DOHH2 (cell line): ENCODE results near the gene UBE2E1.

Source experiments
- H3F3A ChIP-seq: fragments of 200-600 bp; sonication (generic), shearing (Covaris generic); 2 replicates; pipeline ENCODE4 v1.6.0; 2016; ENCODE audit warnings: antibody characterized with exemption, mild to moderate bottlenecking; ENCODE audit not compliant: control insufficient read depth, insufficient read depth
- H3K27ac ChIP-seq: fragments of 200-600 bp; sonication (generic); 2 replicates; pipeline ENCODE4 v1.5.1; 2014; ENCODE audit warnings: low read depth, mild to moderate bottlenecking, low read length, moderate library complexity
- H3K27me3 ChIP-seq: fragments of 200-600 bp; sonication (generic); 2 replicates; pipeline ENCODE4 v1.6.1; 2014; ENCODE audit warnings: mild to moderate bottlenecking, low read length, mixed read lengths; ENCODE audit not compliant: control insufficient read depth
- H3K36me3 ChIP-seq: fragments of 200-600 bp; sonication (generic); 2 replicates; pipeline ENCODE4 v1.6.1; 2014; ENCODE audit warnings: mild to moderate bottlenecking, low read length, moderate library complexity, mixed read lengths; ENCODE audit not compliant: control insufficient read depth
- H3K4me1 ChIP-seq: fragments of 200-600 bp; sonication (generic); 2 replicates; pipeline ENCODE4 v1.6.1; 2014; ENCODE audit warnings: mild to moderate bottlenecking, low read length, mixed read lengths; ENCODE audit not compliant: control insufficient read depth
- H3K4me2 ChIP-seq: fragments of 200-600 bp; sonication (generic); 2 replicates; pipeline ENCODE4 v1.6.0; 2014; ENCODE audit warnings: mild to moderate bottlenecking, low read length, moderate library complexity
- H3K4me3 ChIP-seq: fragments of 200-600 bp; sonication (generic); 2 replicates; pipeline ENCODE4 v1.5.1; 2014; ENCODE audit warnings: mild to moderate bottlenecking, low read length, mixed read lengths
- H3K79me2 ChIP-seq: fragments of 200-600 bp; sonication (generic); 2 replicates; pipeline ENCODE4 v1.6.1; 2014; ENCODE audit warnings: mild to moderate bottlenecking, low read length, mixed read lengths; ENCODE audit not compliant: control insufficient read depth
- H3K9me2 ChIP-seq: fragments of 200-600 bp; sonication (generic); replicated peaks from 2 replicates; pipeline ENCODE4 v1.6.1; 2014; ENCODE audit warnings: mild to moderate bottlenecking, low read length, mixed read lengths; ENCODE audit not compliant: control insufficient read depth
- H3K9me3 ChIP-seq: fragments of 200-600 bp; sonication (generic); 2 replicates; pipeline ENCODE4 v1.6.1; 2014; ENCODE audit warnings: antibody characterized with exemption, low read length, mixed read lengths; ENCODE audit not compliant: control insufficient read depth, insufficient read depth
- H4K20me1 ChIP-seq: fragments of 200-600 bp; sonication (generic); 2 replicates; pipeline ENCODE4 v1.6.0; 2014; ENCODE audit warnings: low read depth, mild to moderate bottlenecking, antibody characterized with exemption, low read length, moderate library complexity; ENCODE audit not compliant: control insufficient read depth, insufficient read depth
- EZH2phosphoT487 ChIP-seq: fragments of 200-600 bp; sonication (generic); IDR thresholded peaks from 2 replicates; pipeline ENCODE4 v1.6.1; 2017; ENCODE audit warnings: borderline replicate concordance, mild to moderate bottlenecking, antibody characterized with exemption, low read length, moderate library complexity, mixed read lengths
- TF ChIP-seq, protein P1 (sequence below): fragments of 200-600 bp; sonication (generic); IDR thresholded peaks from one replicate; pipeline ENCODE4 v1.5.1; 2014; ENCODE audit warnings: antibody characterized with exemption, mild to moderate bottlenecking, low read depth, low read length; ENCODE audit not compliant: poor library complexity, severe bottlenecking

Gene UBE2E1

DNA sequence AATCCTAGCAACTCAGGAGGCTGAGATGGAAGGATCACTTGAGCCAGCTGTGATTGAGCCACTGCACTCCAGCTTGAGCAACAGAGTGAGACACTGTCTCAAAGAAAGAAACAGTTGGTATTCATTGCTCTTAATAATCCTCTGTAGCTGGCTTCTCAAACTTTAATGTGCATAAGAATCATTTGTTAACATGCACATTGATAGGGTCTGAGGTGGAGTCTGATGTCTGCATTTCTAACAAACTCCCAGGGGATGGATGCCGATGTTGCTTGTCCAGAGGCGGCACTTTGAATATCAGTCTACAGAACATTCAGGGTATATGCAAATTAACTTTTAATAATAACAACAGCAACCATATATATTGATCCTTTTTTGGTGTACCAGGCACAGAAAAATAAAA lies 71.2 kb downstream of the UBE2E1 start:
- peaks cover 4% of the 10 kb centered on the region for H3K4me1 ChIP-seq
- no peak overlapping the region for H3K4me2 ChIP-seq
- H3F3A ChIP-seq = no peaks in the 10 kb centered on the region
- H3K4me3 ChIP-seq = no peak overlapping the region
- H3K79me2 ChIP-seq = peaks cover 15% of the 10 kb centered on the region
- TF ChIP-seq EZH2phosphoT487 = no peak
- TF ChIP-seq, protein P1, sequence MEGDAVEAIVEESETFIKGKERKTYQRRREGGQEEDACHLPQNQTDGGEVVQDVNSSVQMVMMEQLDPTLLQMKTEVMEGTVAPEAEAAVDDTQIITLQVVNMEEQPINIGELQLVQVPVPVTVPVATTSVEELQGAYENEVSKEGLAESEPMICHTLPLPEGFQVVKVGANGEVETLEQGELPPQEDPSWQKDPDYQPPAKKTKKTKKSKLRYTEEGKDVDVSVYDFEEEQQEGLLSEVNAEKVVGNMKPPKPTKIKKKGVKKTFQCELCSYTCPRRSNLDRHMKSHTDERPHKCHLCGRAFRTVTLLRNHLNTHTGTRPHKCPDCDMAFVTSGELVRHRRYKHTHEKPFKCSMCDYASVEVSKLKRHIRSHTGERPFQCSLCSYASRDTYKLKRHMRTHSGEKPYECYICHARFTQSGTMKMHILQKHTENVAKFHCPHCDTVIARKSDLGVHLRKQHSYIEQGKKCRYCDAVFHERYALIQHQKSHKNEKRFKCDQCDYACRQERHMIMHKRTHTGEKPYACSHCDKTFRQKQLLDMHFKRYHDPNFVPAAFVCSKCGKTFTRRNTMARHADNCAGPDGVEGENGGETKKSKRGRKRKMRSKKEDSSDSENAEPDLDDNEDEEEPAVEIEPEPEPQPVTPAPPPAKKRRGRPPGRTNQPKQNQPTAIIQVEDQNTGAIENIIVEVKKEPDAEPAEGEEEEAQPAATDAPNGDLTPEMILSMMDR = no peak
- H4K20me1 ChIP-seq = peaks cover 4% of the 10 kb centered on the region; the same call in 1 of the 2 replicates
- no peaks in the 10 kb centered on the region for H3K9me2 ChIP-seq
- H3K36me3 ChIP-seq = no peaks in the 10 kb centered on the region
- H3K27me3 ChIP-seq = no peaks in the 10 kb centered on the region
- no peaks in the 10 kb centered on the region for H3K9me3 ChIP-seq
- no peak overlapping the region for H3K27ac ChIP-seq

DNA sequence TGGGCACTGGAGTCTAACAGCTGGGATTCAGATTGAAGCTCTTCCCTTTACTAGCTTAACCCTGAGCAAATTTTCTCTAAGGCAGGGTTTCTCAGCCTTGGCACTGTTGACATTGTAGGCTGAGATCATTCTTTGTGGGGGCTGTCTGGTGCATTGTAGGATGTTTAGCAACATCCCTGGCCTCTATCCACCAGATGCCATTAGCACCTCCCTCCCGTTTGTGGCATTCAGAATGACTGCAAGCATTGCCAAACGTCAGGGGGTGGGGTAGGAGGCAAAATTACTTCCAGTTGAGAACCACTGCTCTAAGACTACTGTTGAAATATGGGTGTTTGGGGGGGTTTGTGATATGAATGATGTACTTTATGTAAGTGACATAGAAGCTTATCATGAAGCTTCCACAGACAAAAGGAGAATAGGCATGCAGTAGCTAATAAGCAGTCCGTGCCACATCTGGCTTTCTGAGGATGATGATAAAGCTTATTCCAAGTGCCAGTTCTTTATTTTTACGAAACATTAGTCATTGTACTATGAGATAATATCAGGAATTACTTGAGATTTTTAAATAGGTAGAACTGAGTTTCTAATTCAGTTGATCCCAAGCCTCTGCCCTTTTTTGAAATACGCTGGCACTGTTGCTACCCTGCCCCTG lies 71.7 kb downstream of the UBE2E1 start:
- TF ChIP-seq, protein P1 = no peak
- TF ChIP-seq EZH2phosphoT487 = no peak
- Histone ChIP-seq H3K9me2 (no peaks in the 10 kb centered on the region), H3K4me1 (peaks cover 4% of the 10 kb centered on the region), H3K79me2 (peaks cover 15% of the 10 kb centered on the region), H3F3A (no peaks in the 10 kb centered on the region), H3K36me3 (no peaks in the 10 kb centered on the region), H3K27me3 (no peaks in the 10 kb centered on the region), H4K20me1 (peaks cover 4% of the 10 kb centered on the region; the same call in 1 of the 2 replicates), H3K4me2 (no peak overlapping the region), H3K27ac (no peak overlapping the region), H3K9me3 (no peaks in the 10 kb centered on the region), H3K4me3 (no peak overlapping the region)

DNA sequence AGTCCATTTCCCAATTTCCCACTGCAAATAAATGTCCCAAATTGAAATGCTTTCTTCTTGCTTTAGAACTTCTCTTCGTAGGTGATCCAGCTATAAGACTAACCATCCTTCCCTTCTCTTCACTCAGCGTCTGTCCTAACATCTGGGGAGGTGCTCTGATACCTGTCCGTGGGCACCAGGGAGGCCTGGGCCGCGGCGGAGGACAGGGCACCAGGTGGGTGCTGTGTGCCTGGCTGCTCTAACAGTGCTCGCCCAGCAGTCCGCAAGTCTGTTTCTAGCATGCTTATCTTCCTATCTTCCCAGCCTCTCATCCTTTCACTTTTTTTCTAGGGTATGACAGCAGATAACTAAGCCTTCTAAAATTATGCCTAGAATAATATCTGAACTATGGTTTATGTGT lies 73.7 kb downstream of the UBE2E1 start:
- H4K20me1 ChIP-seq = peaks cover 4% of the 10 kb centered on the region; the same call in 1 of the 2 replicates

More for the DNA sequence above, 73.7 kb downstream of the UBE2E1 start:
- no peaks in the 10 kb centered on the region for H3K36me3 ChIP-seq
- no peak overlapping the region for H3K4me3 ChIP-seq
- H3K4me1 ChIP-seq = peaks cover 4% of the 10 kb centered on the region
- H3K9me2 ChIP-seq = no peaks in the 10 kb centered on the region
- no peaks in the 10 kb centered on the region for H3K9me3 ChIP-seq
- H3K27ac ChIP-seq = no peak overlapping the region
- H3K79me2 ChIP-seq = peaks cover 15% of the 10 kb centered on the region
- H3K4me2 ChIP-seq = no peak overlapping the region
- TF ChIP-seq EZH2phosphoT487 = no peak
- TF ChIP-seq, protein P1 = no peak
- H3F3A ChIP-seq = no peaks in the 10 kb centered on the region
- H3K27me3 ChIP-seq = no peaks in the 10 kb centered on the region
